ENCODE data around the gene ANKS1B. TPM values are rescaled to one million over a fixed set of nuclear protein-coding genes. Genes with fewer than 3 reads are reported as not detected.

Gene ANKS1B
- total and polyA plus RNA-seq, 11 donors: 0.62 to 5.8 (median 1.8) TPM

GRCh38 chr12:99859126-99859525 lies 125.6 kb downstream of the ANKS1B start:
- intact Hi-C loops (cut with DNase I): no loop called here
- DNase-seq (no peak), ATAC-seq (no peak)
- no peak overlapping the region for H3K4me3 ChIP-seq
- TF ChIP-seq POLR2A (IDR thresholded peaks at IDR 0.05): no peak
- TF ChIP-seq, protein P1, sequence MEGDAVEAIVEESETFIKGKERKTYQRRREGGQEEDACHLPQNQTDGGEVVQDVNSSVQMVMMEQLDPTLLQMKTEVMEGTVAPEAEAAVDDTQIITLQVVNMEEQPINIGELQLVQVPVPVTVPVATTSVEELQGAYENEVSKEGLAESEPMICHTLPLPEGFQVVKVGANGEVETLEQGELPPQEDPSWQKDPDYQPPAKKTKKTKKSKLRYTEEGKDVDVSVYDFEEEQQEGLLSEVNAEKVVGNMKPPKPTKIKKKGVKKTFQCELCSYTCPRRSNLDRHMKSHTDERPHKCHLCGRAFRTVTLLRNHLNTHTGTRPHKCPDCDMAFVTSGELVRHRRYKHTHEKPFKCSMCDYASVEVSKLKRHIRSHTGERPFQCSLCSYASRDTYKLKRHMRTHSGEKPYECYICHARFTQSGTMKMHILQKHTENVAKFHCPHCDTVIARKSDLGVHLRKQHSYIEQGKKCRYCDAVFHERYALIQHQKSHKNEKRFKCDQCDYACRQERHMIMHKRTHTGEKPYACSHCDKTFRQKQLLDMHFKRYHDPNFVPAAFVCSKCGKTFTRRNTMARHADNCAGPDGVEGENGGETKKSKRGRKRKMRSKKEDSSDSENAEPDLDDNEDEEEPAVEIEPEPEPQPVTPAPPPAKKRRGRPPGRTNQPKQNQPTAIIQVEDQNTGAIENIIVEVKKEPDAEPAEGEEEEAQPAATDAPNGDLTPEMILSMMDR (IDR thresholded peaks at IDR 0.05): no peak
- H3K36me3 ChIP-seq: no peaks in the 10 kb centered on the region
- peaks cover 0 to 12% (median 0%) of the 10 kb centered on the region in 12 donors for H3K9me3 ChIP-seq
- 85 to 95% (median 86%) methylated on average over 1 of the region's 1 CpG for WGBS, 4 donors
- H3K27ac ChIP-seq: no peak overlapping the region
- no peaks in the 10 kb centered on the region for H3K4me1 ChIP-seq
- H3K27me3 ChIP-seq: no peaks in the 10 kb centered on the region

DNA sequence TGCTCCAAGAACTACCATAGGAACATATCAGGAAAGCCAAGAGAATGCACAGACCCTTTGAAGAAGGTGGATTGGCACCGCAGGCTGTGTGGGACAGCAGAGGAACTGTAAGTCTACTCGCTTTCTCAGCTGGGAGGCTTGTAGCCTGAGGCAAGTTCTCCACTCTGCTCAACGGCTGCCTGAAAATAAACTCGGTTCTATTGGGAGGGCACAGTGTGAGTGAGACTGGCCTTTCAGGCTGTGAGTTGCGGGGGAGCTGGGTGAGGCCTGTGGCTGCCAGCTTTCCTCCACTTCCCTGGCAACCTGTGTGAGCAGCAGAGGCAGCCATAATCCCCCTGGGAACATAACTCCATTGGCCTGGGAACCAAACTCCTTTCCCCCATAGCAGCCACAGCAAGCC lies 132.1 kb downstream of the ANKS1B start:
- ATAC-seq: no peak
- 71 to 81% (median 80%) methylated on average over 5 of the region's 5 CpGs for WGBS, 4 donors
- Histone ChIP-seq H3K27me3 (no peaks in the 10 kb centered on the region), H3K27ac (no peak overlapping the region), H3K4me3 (no peak overlapping the region), H3K36me3 (no peaks in the 10 kb centered on the region), H3K9me3 (peaks cover 0 to 11% (median 0%) of the 10 kb centered on the region in 12 donors), H3K4me1 (no peaks in the 10 kb centered on the region)
- DNase-seq: no peak
- intact Hi-C loops (cut with DNase I): no loop called here
- no peak for TF ChIP-seq POLR2A (IDR thresholded peaks at IDR 0.05)
- TF ChIP-seq, protein P1 (IDR thresholded peaks at IDR 0.05): no peak

- TF ChIP-seq, protein P1 (IDR thresholded peaks at IDR 0.05): no peak
- TF ChIP-seq POLR2A (IDR thresholded peaks at IDR 0.05): no peak
- Histone ChIP-seq H3K4me1 (no peaks in the 10 kb centered on the region), H3K27me3 (no peaks in the 10 kb centered on the region), H3K4me3 (no peak overlapping the region), H3K27ac (no peak overlapping the region), H3K9me3 (peaks cover 0 to 11% (median 0%) of the 10 kb centered on the region in 12 donors), H3K36me3 (no peaks in the 10 kb centered on the region)
- ATAC-seq: no peak
- intact Hi-C loops (cut with DNase I): no loop called here
- no peak for DNase-seq
These were observed 136.8 kb downstream of the ANKS1B start for GRCh38 chr12:99847936-99848335.

GRCh38 chr12:99834710-99835109 lies 150.0 kb downstream of the ANKS1B start:
- 87 to 92% (median 90%) methylated on average over 2 of the region's 2 CpGs for WGBS, 4 donors
- Histone ChIP-seq H3K4me1 (no peaks in the 10 kb centered on the region), H3K27me3 (no peaks in the 10 kb centered on the region), H3K4me3 (no peak overlapping the region), H3K27ac (no peak overlapping the region), H3K36me3 (no peaks in the 10 kb centered on the region), H3K9me3 (no peaks in the 10 kb centered on the region)
- TF ChIP-seq, protein P1 (IDR thresholded peaks at IDR 0.05): no peak
- no peak for TF ChIP-seq POLR2A (IDR thresholded peaks at IDR 0.05)
- intact Hi-C loops (cut with DNase I): no loop called here
- ATAC-seq (no peak), DNase-seq (no peak)
